K562 (cell line): ENCODE data around the gene SORCS1.

ENCODE experiments used
- DPF2 ChIP-seq: fragments of 450-650 bp; IDR thresholded peaks from 2 replicates; pipeline ENCODE4 v1.6.1; 2016
- ETV6 ChIP-seq, 3 experiments: fragments of 150-350 bp in 1 of 3; sonication (generic) in 1 of 3; formaldehyde crosslinking in 1 of 3; IDR thresholded peaks; 2 replicates each; pipeline versions ENCODE4 v1.6.1 to v1.8.0; 2014 to 2022; ENCODE audit warnings: borderline replicate concordance in 2 of 3, low read depth in 2 of 3, antibody characterized with exemption in 1 of 3, low read length in 1 of 3, mild to moderate bottlenecking in 1 of 3, missing genetic modification reagents in 1 of 3
- FOXK1 ChIP-seq: sonication (generic); formaldehyde crosslinking; IDR thresholded peaks from 2 replicates; pipeline ENCODE4 v1.8.0; 2022; ENCODE audit warnings: missing genetic modification reagents, mild to moderate bottlenecking, borderline replicate concordance
- HDAC6 ChIP-seq: IDR thresholded peaks from 2 replicates; pipeline ENCODE4 v1.6.1; 2012; ENCODE audit warnings: low read depth, mild to moderate bottlenecking, control low read depth, inconsistent platforms, low read length, moderate library complexity
- HDGF ChIP-seq: fragments of 450-650 bp; IDR thresholded peaks from 2 replicates; pipeline ENCODE4 v1.6.1; 2016
- MEF2A ChIP-seq: IDR thresholded peaks from 2 replicates; pipeline ENCODE4 v1.6.1; 2011; ENCODE audit warnings: low read depth, mild to moderate bottlenecking, low read length, moderate library complexity; ENCODE audit not compliant: control insufficient read depth
- POLR2A ChIP-seq: fragments of 450-650 bp; conservative IDR thresholded peaks from 2 replicates; pipeline ENCODE4 v1.6.1; 2016
- YY1 ChIP-seq, 3 experiments: IDR thresholded peaks; 2 replicates each; pipeline ENCODE4 v1.6.1; 2011; ENCODE audit warnings: low read length in 2 of 3, mild to moderate bottlenecking in 2 of 3, moderate library complexity in 2 of 3, borderline replicate concordance in 1 of 3, control low read depth in 1 of 3, low read depth in 1 of 3; ENCODE audit not compliant: insufficient read depth in 3 of 3, insufficient replicate concordance in 2 of 3, control insufficient read depth in 1 of 3, insufficient read length in 1 of 3; ENCODE audit errors: extremely low read depth in 1 of 3
- ZNF778 ChIP-seq: fragments of 450-650 bp; formaldehyde crosslinking; IDR thresholded peaks from 2 replicates; pipeline ENCODE4 v1.4.0; 2020; ENCODE audit warnings: mild to moderate bottlenecking, moderate library complexity
- TF ChIP-seq, protein P1 (sequence below): fragments of 450-650 bp; IDR thresholded peaks from 2 replicates; pipeline ENCODE4 v1.6.1; 2016; ENCODE audit warnings: borderline replicate concordance
- TF ChIP-seq, protein P2 (sequence below), 2 experiments: IDR thresholded peaks; 2 replicates each; pipeline ENCODE4 v1.6.1; 2011; ENCODE audit warnings: borderline replicate concordance in 1 of 2, control low read depth in 1 of 2, low read depth in 1 of 2, low read length in 1 of 2, mild to moderate bottlenecking in 1 of 2, mixed read lengths in 1 of 2, moderate library complexity in 1 of 2; ENCODE audit not compliant: insufficient read depth in 1 of 2, insufficient read length in 1 of 2, poor library complexity in 1 of 2, severe bottlenecking in 1 of 2; ENCODE audit errors: extremely low read depth in 1 of 2
- TF ChIP-seq, protein P3 (sequence below): sonication (generic); formaldehyde crosslinking; IDR thresholded peaks from 2 replicates; pipeline ENCODE4 v1.8.1; 2023; ENCODE audit warnings: mild to moderate bottlenecking, missing genetic modification reagents
- TF ChIP-seq, protein P4 (sequence below), 3 experiments: IDR thresholded peaks in 2 of 3; conservative IDR thresholded peaks in 1 of 3; 2 replicates each; pipeline ENCODE4 v1.5.1; 2011 to 2012; ENCODE audit warnings: low read length in 3 of 3, mild to moderate bottlenecking in 3 of 3, control low read depth in 2 of 3, improper control_type of control experiment in 1 of 3, inconsistent platforms in 1 of 3, low read depth in 1 of 3, mixed read lengths in 1 of 3, moderate library complexity in 1 of 3; ENCODE audit not compliant: insufficient read depth in 2 of 3
- TF ChIP-seq, protein P5 (sequence below): sonication (generic); formaldehyde crosslinking; IDR thresholded peaks from 2 replicates; pipeline ENCODE4 v1.8.0; 2023; ENCODE audit warnings: mild to moderate bottlenecking, missing genetic modification reagents

DNA sequence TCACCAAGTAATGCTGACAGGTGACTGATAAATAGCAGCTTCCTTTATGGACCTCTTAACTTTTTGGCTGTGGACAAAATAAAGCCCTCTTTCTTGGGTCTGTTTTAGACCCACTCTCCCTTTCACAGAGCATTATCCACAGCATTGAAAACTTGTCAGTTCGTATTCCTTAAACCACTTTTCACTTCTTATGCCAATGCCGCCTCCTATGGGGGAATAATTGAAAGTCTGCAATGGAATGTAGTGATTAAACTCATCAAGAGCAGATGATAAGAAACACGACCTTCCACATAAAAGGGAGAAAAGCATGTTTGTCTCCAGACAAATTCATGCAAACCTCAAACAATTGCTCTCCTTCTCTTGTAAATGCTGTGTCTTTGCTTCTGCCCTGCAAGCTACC, 153.4 kb downstream of the SORCS1 start:
- no peak for TF ChIP-seq FOXK1 (CRISPR knock-in tag)
- TF ChIP-seq ZNF778 (CRISPR knock-in tag), result no peak
- no peak for TF ChIP-seq DPF2
- TF ChIP-seq, protein P1, sequence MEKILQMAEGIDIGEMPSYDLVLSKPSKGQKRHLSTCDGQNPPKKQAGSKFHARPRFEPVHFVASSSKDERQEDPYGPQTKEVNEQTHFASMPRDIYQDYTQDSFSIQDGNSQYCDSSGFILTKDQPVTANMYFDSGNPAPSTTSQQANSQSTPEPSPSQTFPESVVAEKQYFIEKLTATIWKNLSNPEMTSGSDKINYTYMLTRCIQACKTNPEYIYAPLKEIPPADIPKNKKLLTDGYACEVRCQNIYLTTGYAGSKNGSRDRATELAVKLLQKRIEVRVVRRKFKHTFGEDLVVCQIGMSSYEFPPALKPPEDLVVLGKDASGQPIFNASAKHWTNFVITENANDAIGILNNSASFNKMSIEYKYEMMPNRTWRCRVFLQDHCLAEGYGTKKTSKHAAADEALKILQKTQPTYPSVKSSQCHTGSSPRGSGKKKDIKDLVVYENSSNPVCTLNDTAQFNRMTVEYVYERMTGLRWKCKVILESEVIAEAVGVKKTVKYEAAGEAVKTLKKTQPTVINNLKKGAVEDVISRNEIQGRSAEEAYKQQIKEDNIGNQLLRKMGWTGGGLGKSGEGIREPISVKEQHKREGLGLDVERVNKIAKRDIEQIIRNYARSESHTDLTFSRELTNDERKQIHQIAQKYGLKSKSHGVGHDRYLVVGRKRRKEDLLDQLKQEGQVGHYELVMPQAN, result no peak
- TF ChIP-seq POLR2A, result no peak
- no peak for TF ChIP-seq ETV6 (IDR thresholded peaks at IDR 0.05; ENCODE audit: borderline replicate concordance in 1 of 2, low read depth in 2 of 2, low read length in 1 of 2)
- TF ChIP-seq ETV6 (CRISPR knock-in tag; IDR thresholded peaks at IDR 0.05; ENCODE audit: borderline replicate concordance), result no peak
- TF ChIP-seq, protein P2, sequence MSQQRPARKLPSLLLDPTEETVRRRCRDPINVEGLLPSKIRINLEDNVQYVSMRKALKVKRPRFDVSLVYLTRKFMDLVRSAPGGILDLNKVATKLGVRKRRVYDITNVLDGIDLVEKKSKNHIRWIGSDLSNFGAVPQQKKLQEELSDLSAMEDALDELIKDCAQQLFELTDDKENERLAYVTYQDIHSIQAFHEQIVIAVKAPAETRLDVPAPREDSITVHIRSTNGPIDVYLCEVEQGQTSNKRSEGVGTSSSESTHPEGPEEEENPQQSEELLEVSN (IDR thresholded peaks at IDR 0.05; ENCODE audit: borderline replicate concordance in 1 of 2, extremely low read depth in 1 of 2, insufficient read depth in 1 of 2, insufficient read length in 1 of 2, low read depth in 1 of 2, low read length in 1 of 2, poor library complexity in 1 of 2, severe bottlenecking in 1 of 2), result no peak
- TF ChIP-seq YY1 (IDR thresholded peaks at IDR 0.05; ENCODE audit: borderline replicate concordance in 1 of 3, control insufficient read depth in 1 of 3, extremely low read depth in 1 of 3, insufficient read depth in 3 of 3, insufficient read length in 1 of 3, insufficient replicate concordance in 2 of 3, low read depth in 1 of 3, low read length in 2 of 3), result no peak
- no peak for TF ChIP-seq HDGF
- TF ChIP-seq, protein P3, sequence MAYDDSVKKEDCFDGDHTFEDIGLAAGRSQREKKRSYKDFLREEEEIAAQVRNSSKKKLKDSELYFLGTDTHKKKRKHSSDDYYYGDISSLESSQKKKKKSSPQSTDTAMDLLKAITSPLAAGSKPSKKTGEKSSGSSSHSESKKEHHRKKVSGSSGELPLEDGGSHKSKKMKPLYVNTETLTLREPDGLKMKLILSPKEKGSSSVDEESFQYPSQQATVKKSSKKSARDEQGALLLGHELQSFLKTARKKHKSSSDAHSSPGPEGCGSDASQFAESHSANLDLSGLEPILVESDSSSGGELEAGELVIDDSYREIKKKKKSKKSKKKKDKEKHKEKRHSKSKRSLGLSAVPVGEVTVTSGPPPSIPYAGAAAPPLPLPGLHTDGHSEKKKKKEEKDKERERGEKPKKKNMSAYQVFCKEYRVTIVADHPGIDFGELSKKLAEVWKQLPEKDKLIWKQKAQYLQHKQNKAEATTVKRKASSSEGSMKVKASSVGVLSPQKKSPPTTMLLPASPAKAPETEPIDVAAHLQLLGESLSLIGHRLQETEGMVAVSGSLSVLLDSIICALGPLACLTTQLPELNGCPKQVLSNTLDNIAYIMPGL (CRISPR knock-in tag), result no peak
- TF ChIP-seq, protein P4, sequence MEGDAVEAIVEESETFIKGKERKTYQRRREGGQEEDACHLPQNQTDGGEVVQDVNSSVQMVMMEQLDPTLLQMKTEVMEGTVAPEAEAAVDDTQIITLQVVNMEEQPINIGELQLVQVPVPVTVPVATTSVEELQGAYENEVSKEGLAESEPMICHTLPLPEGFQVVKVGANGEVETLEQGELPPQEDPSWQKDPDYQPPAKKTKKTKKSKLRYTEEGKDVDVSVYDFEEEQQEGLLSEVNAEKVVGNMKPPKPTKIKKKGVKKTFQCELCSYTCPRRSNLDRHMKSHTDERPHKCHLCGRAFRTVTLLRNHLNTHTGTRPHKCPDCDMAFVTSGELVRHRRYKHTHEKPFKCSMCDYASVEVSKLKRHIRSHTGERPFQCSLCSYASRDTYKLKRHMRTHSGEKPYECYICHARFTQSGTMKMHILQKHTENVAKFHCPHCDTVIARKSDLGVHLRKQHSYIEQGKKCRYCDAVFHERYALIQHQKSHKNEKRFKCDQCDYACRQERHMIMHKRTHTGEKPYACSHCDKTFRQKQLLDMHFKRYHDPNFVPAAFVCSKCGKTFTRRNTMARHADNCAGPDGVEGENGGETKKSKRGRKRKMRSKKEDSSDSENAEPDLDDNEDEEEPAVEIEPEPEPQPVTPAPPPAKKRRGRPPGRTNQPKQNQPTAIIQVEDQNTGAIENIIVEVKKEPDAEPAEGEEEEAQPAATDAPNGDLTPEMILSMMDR (IDR thresholded peaks at IDR 0.05 in 2 of 3, conservative IDR thresholded peaks at IDR 0.05 in 1 of 3; ENCODE audit: insufficient read depth in 2 of 3, low read depth in 1 of 3, low read length in 3 of 3), result peak in 2 of 3 experiments; percentile 12 to 18; a peak in 2 of 6 replicates
- no peak for TF ChIP-seq MEF2A
- TF ChIP-seq HDAC6, result no peak
- TF ChIP-seq, protein P5, sequence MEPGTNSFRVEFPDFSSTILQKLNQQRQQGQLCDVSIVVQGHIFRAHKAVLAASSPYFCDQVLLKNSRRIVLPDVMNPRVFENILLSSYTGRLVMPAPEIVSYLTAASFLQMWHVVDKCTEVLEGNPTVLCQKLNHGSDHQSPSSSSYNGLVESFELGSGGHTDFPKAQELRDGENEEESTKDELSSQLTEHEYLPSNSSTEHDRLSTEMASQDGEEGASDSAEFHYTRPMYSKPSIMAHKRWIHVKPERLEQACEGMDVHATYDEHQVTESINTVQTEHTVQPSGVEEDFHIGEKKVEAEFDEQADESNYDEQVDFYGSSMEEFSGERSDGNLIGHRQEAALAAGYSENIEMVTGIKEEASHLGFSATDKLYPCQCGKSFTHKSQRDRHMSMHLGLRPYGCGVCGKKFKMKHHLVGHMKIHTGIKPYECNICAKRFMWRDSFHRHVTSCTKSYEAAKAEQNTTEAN (CRISPR knock-in tag), result no peak
